ENCODE data around the gene PRMT6.

- no peak for TF ChIP-seq MAFK (IDR thresholded peaks at IDR 0.05; ENCODE audit: low read depth, low read length)
- no peak for TF ChIP-seq CTCF (conservative IDR thresholded peaks at IDR 0.05; ENCODE audit: low read depth, low read length)
- no peak for TF ChIP-seq POLR2A (IDR thresholded peaks at IDR 0.05; ENCODE audit: low read depth, low read length)
- no peak for TF ChIP-seq CEBPB (IDR thresholded peaks at IDR 0.05; ENCODE audit: low read depth, low read length)
- TF ChIP-seq RFX5 (IDR thresholded peaks at IDR 0.05; ENCODE audit: low read depth, low read length), result no peak
- TF ChIP-seq NFE2L2 (IDR thresholded peaks at IDR 0.05; ENCODE audit: low read depth, low read length), result no peak
- TF ChIP-seq ELK1 (IDR thresholded peaks at IDR 0.05; ENCODE audit: borderline replicate concordance, low read depth, low read length), result no peak
- no peak for TF ChIP-seq USF2 (IDR thresholded peaks at IDR 0.05; ENCODE audit: low read depth, low read length)
- TF ChIP-seq RAD21 (IDR thresholded peaks at IDR 0.05; ENCODE audit: low read length), result no peak
- TF ChIP-seq RCOR1 (IDR thresholded peaks at IDR 0.05; ENCODE audit: insufficient replicate concordance, low read length), result no peak
- TF ChIP-seq FOS (IDR thresholded peaks at IDR 0.05; ENCODE audit: low read depth, low read length), result no peak
Measured at GRCh38 chr1:107061886-107062285, 5.4 kb downstream of the PRMT6 start.
